NB4 (cell line): ENCODE data around the gene PIGO.

Experiments
- DNase-seq: peaks from one replicate; pipeline ENCODE4 v3.0.0; 2010; ENCODE audit warnings: low read depth
- H3K4me3 ChIP-seq: one replicate; pipeline ENCODE4 v1.5.1; 2011; ENCODE audit warnings: mild to moderate bottlenecking, low read depth, low read length, moderate library complexity
- CTCF ChIP-seq: IDR thresholded peaks from one replicate; pipeline ENCODE4 v1.5.1; 2012; ENCODE audit warnings: low read depth, low read length
- MAX ChIP-seq: IDR thresholded peaks from 2 replicates; pipeline ENCODE4 v1.6.1; 2011; ENCODE audit warnings: low read depth, low read length
- MYC ChIP-seq: IDR thresholded peaks from 2 replicates; pipeline ENCODE4 v1.6.1; 2011; ENCODE audit warnings: low read depth, low read length
- POLR2A ChIP-seq: IDR thresholded peaks from 2 replicates; pipeline ENCODE4 v1.6.1; 2011; ENCODE audit warnings: mild to moderate bottlenecking; ENCODE audit not compliant: insufficient read length; ENCODE audit errors: extremely low read depth

PIGO gene

GRCh38 chr9:35075358-35075757, 21.0 kb downstream of the PIGO start:
- no peak for TF ChIP-seq CTCF
- TF ChIP-seq POLR2A = no peak
- TF ChIP-seq MYC = no peak
- no peak for TF ChIP-seq MAX
- DNase-seq = no peak

GRCh38 chr9:35074791-35075190, 21.6 kb downstream of the PIGO start:
- TF ChIP-seq MAX (no peak), MYC (no peak), POLR2A (no peak)
- no peak overlapping the region for H3K4me3 ChIP-seq
- DNase-seq = no peak

More at GRCh38 chr9:35075358-35075757, 21.0 kb downstream of the PIGO start:
- no peak overlapping the region for H3K4me3 ChIP-seq

- TF ChIP-seq MYC (no peak), CTCF (no peak), MAX (no peak), POLR2A (no peak)
- DNase-seq = no peak
- H3K4me3 ChIP-seq = no peak overlapping the region
Measured at GRCh38 chr9:35074141-35074540, 22.2 kb downstream of the PIGO start.

GRCh38 chr9:35073279-35073612, 23.1 kb downstream of the PIGO start:
- TF ChIP-seq MYC (no peak), CTCF (no peak), POLR2A (no peak), MAX (no peak)
- peak overlapping the region; percentile 51 for H3K4me3 ChIP-seq
- DNase-seq = no peak

- TF ChIP-seq CTCF (peak; percentile 6), POLR2A (peak; percentile 98), MAX (peak; percentile 63), MYC (peak; percentile 44)
- H3K4me3 ChIP-seq = peak within 1 kb of the TSS; percentile 70
- DNase-seq = peak; percentile 100
Measured at GRCh38 chr9:35072461-35073278, 23.7 kb downstream of the PIGO start, which contains the start of gene VCP. TSS of gene VCP (minus strand) at chr9:35072625. CDS start at chr9:35072353, 272 bp downstream.

GRCh38 chr9:35071814-35072460, 24.5 kb downstream of the PIGO start:
- H3K4me3 ChIP-seq = peak overlapping the region; percentile 70
- peak; percentile 98 for DNase-seq

More at GRCh38 chr9:35071814-35072460, 24.5 kb downstream of the PIGO start:
- peak; percentile 41 for TF ChIP-seq MAX
- TF ChIP-seq POLR2A = no peak
- TF ChIP-seq CTCF = peak; percentile 64
